Liver (tissue), 9 donors: ENCODE measurements around the gene LIPI. TPM values are rescaled to one million over a fixed set of nuclear protein-coding genes. Genes with fewer than 3 reads are reported as not detected.

ENCODE experiments used
- DNase-seq: peaks from one replicate; pipeline ENCODE4 v3.0.0-alpha.2; 2017; ENCODE audit warnings: low spot score
- H3K27ac ChIP-seq, 2 donors: one replicate each; pipeline ENCODE4 v1.7.0; 2013; ENCODE audit warnings: inconsistent platforms in 2 of 2, low read length in 2 of 2, control low read depth in 1 of 2, low read depth in 1 of 2, mild to moderate bottlenecking in 1 of 2
- H3K27me3 ChIP-seq, 4 donors: one replicate each; pipeline versions ENCODE4 v1.6.1 to v1.7.0; 2013; ENCODE audit warnings: low read length in 3 of 4, inconsistent platforms in 1 of 4, mild to moderate bottlenecking in 1 of 4, moderate library complexity in 1 of 4; ENCODE audit not compliant: control insufficient read depth in 4 of 4, insufficient read depth in 4 of 4
- H3K36me3 ChIP-seq, 4 donors: one replicate each; pipeline versions ENCODE4 v1.6.1 to v1.7.0; 2013; ENCODE audit warnings: low read length in 3 of 4, mild to moderate bottlenecking in 3 of 4, low read depth in 1 of 4, moderate library complexity in 1 of 4; ENCODE audit not compliant: control insufficient read depth in 4 of 4, insufficient read depth in 3 of 4
- H3K4me1 ChIP-seq, 4 donors: one replicate each; pipeline versions ENCODE4 v1.6.1 to v1.7.0; 2013; ENCODE audit warnings: low read length in 3 of 4, mild to moderate bottlenecking in 3 of 4, moderate library complexity in 1 of 4; ENCODE audit not compliant: control insufficient read depth in 4 of 4, insufficient read depth in 4 of 4
- H3K4me3 ChIP-seq, 3 donors: one replicate each; pipeline versions ENCODE4 v1.6.1 to v1.7.0; 2013; ENCODE audit warnings: low read length in 3 of 3, control low read depth in 1 of 3, low read depth in 1 of 3, mild to moderate bottlenecking in 1 of 3
- H3K9ac ChIP-seq, 2 donors: one replicate each; pipeline ENCODE4 v1.7.0; 2013; ENCODE audit warnings: low read length in 2 of 2, mild to moderate bottlenecking in 2 of 2, moderate library complexity in 2 of 2, control low read depth in 1 of 2, low read depth in 1 of 2
- H3K9me3 ChIP-seq, 4 donors: one replicate each; pipeline versions ENCODE4 v1.6.1 to v1.7.0; 2013; ENCODE audit warnings: low read length in 3 of 4; ENCODE audit not compliant: control insufficient read depth in 4 of 4
- ATF3 ChIP-seq: IDR thresholded peaks from 2 replicates; pipeline ENCODE4 v1.6.1; 2016; ENCODE audit warnings: antibody characterized with exemption
- CTCF ChIP-seq: fragments of 150-350 bp; IDR thresholded peaks from 2 replicates; pipeline ENCODE4 v1.5.1; 2017; ENCODE audit warnings: improper control_type of control experiment, low read depth, low read length; ENCODE audit not compliant: missing input control
- EGR1 ChIP-seq, 2 donors: IDR thresholded peaks; 2 replicates each; pipeline ENCODE4 v1.6.1; 2016 to 2018; ENCODE audit warnings: antibody characterized with exemption in 2 of 2, low read depth in 2 of 2
- FOXA1 ChIP-seq: IDR thresholded peaks from 2 replicates; pipeline ENCODE4 v1.6.1; 2016; ENCODE audit warnings: antibody characterized with exemption
- FOXA2 ChIP-seq: IDR thresholded peaks from 2 replicates; pipeline ENCODE4 v1.6.1; 2016; ENCODE audit warnings: antibody characterized with exemption
- GABPA ChIP-seq, 2 donors: IDR thresholded peaks in 1 of 2; conservative IDR thresholded peaks in 1 of 2; 2 replicates each; pipeline ENCODE4 v1.6.1; 2016; ENCODE audit warnings: antibody characterized with exemption in 2 of 2, mild to moderate bottlenecking in 1 of 2, moderate library complexity in 1 of 2
- HNF4A ChIP-seq, 2 donors: conservative IDR thresholded peaks; 2 replicates each; pipeline ENCODE4 v1.6.1; 2016; ENCODE audit warnings: antibody characterized with exemption in 2 of 2, mild to moderate bottlenecking in 2 of 2
- HNF4G ChIP-seq: IDR thresholded peaks from 2 replicates; pipeline ENCODE4 v1.6.1; 2016; ENCODE audit warnings: antibody characterized with exemption
- JUND ChIP-seq, 2 donors: IDR thresholded peaks; 2 replicates each; pipeline ENCODE4 v1.6.1; 2016; ENCODE audit warnings: antibody characterized with exemption in 2 of 2
- MAX ChIP-seq: IDR thresholded peaks from 2 replicates; pipeline ENCODE4 v1.6.1; 2016; ENCODE audit warnings: antibody characterized with exemption
- NR2F2 ChIP-seq: IDR thresholded peaks from 2 replicates; pipeline ENCODE4 v1.6.1; 2016; ENCODE audit warnings: antibody characterized with exemption
- RAD21 ChIP-seq, 2 donors: IDR thresholded peaks; 2 replicates each; pipeline ENCODE4 v1.6.1; 2016; ENCODE audit warnings: antibody characterized with exemption in 2 of 2, mild to moderate bottlenecking in 2 of 2
- REST ChIP-seq: IDR thresholded peaks from 2 replicates; pipeline ENCODE4 v1.6.1; 2016; ENCODE audit warnings: antibody characterized with exemption, mild to moderate bottlenecking
- RXRA ChIP-seq, 2 donors: IDR thresholded peaks; 2 replicates each; pipeline ENCODE4 v1.6.1; 2017 to 2018; ENCODE audit warnings: antibody characterized with exemption in 2 of 2, mild to moderate bottlenecking in 1 of 2
- SP1 ChIP-seq: IDR thresholded peaks from 2 replicates; pipeline ENCODE4 v1.6.1; 2018; ENCODE audit warnings: antibody characterized with exemption, mild to moderate bottlenecking
- TAF1 ChIP-seq: conservative IDR thresholded peaks from 2 replicates; pipeline ENCODE4 v1.6.1; 2016; ENCODE audit warnings: antibody characterized with exemption, mild to moderate bottlenecking
- YY1 ChIP-seq: IDR thresholded peaks from 2 replicates; pipeline ENCODE4 v1.6.1; 2016; ENCODE audit warnings: antibody characterized with exemption, mild to moderate bottlenecking
- ZBTB33 ChIP-seq: IDR thresholded peaks from 2 replicates; pipeline ENCODE4 v1.6.1; 2016; ENCODE audit warnings: antibody characterized with exemption
- WGBS: extraction: QIAGEN DNeasy Blood & Tissue Kit; methylation state at CpG from one replicate; pipeline ENCODE4 v1.1.7; 2013; 5-methylcytosine and 5-hydroxymethylcytosine counted together
- polyA plus RNA-seq, 2 donors: library from polyadenylated mRNA; stranded (reverse) in 1 of 2; unstranded in 1 of 2; fragments of 200-250 nt in 1 of 2; fragments of >200 nt in 1 of 2; fragmentation: Nextera tagmentation in 1 of 2; extraction: Ambion mirVana in 1 of 2; gene quantifications; one replicate each; pipeline versions ENCODE4 v1.2.1 to v1.2.3, GENCODE V29; 2013 to 2015
- total RNA-seq, 2 donors: library from RNA; depleted of rRNA; stranded (reverse); fragments of >200 nt; gene quantifications; one replicate each; pipeline ENCODE4 v1.2.3, GENCODE V29; 2014
- donor health status: healthy.
- donor health status: healthy.
- donor health status: healthy.
- donor health status: healthy.
- donor health status: healthy.

The LIPI gene
- total and polyA plus RNA-seq, 4 donors, result not detected

DNA sequence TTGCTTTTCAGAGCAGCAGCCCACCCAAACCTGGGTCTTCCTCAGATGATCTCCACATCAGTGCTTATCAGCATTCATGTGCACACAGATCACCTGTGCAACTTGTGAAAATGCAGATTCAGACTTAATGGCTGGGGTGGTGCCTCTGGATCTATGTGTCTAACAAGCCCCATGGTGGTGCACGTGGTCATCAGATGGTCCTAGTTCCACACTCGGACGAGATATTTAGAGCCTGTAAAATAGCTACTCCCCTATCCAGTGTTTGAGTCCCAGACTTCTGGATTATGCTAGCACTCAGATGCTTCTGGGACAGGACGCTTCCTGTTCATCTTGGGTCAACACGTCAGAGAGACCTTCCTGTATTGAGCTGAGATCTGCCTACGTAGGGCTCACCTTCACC, 114.2 kb downstream of the LIPI start:
- TF ChIP-seq FOXA1 (no peak), ZBTB33 (no peak), JUND (IDR thresholded peaks at IDR 0.05) (no peak), EGR1 (IDR thresholded peaks at IDR 0.05; ENCODE audit: low read depth in 2 of 2) (no peak), GABPA (IDR thresholded peaks at IDR 0.05 in 1 of 2, conservative IDR thresholded peaks at IDR 0.05 in 1 of 2) (no peak), HNF4G (no peak), RAD21 (IDR thresholded peaks at IDR 0.05) (no peak), TAF1 (no peak), RXRA (IDR thresholded peaks at IDR 0.05) (no peak), SP1 (no peak), HNF4A (conservative IDR thresholded peaks at IDR 0.05) (no peak), FOXA2 (no peak), YY1 (no peak), NR2F2 (no peak), REST (no peak), ATF3 (no peak), CTCF (no peak), MAX (no peak)
- no peaks in the 10 kb centered on the region for H3K36me3 ChIP-seq
- DNase-seq, result no peak
- H3K27me3 ChIP-seq, result no peaks in the 10 kb centered on the region
- no peak overlapping the region for H3K27ac ChIP-seq
- no peak overlapping the region for H3K9ac ChIP-seq
- 88% methylated on average over 6 of the region's 6 CpGs for WGBS
- no peaks in the 10 kb centered on the region for H3K4me1 ChIP-seq
- H3K4me3 ChIP-seq, result no peak overlapping the region
- H3K9me3 ChIP-seq, result no peaks in the 10 kb centered on the region

- Histone ChIP-seq H3K4me1 (no peaks in the 10 kb centered on the region), H3K9me3 (no peaks in the 10 kb centered on the region), H3K4me3 (no peak overlapping the region), H3K27me3 (no peaks in the 10 kb centered on the region), H3K36me3 (no peaks in the 10 kb centered on the region), H3K9ac (no peak overlapping the region), H3K27ac (no peak overlapping the region)
- DNase-seq, result no peak
- TF ChIP-seq JUND (IDR thresholded peaks at IDR 0.05), result no peak
- no peak for TF ChIP-seq RXRA (IDR thresholded peaks at IDR 0.05)
- no peak for TF ChIP-seq HNF4G
- TF ChIP-seq FOXA2, result no peak
- 77% methylated on average over 4 of the region's 4 CpGs for WGBS
Observed at GRCh38 chr21:14096172-14096571, 114.6 kb downstream of the LIPI start.
